ENCODE results near the gene ADCY4.

Gene ADCY4

DNA sequence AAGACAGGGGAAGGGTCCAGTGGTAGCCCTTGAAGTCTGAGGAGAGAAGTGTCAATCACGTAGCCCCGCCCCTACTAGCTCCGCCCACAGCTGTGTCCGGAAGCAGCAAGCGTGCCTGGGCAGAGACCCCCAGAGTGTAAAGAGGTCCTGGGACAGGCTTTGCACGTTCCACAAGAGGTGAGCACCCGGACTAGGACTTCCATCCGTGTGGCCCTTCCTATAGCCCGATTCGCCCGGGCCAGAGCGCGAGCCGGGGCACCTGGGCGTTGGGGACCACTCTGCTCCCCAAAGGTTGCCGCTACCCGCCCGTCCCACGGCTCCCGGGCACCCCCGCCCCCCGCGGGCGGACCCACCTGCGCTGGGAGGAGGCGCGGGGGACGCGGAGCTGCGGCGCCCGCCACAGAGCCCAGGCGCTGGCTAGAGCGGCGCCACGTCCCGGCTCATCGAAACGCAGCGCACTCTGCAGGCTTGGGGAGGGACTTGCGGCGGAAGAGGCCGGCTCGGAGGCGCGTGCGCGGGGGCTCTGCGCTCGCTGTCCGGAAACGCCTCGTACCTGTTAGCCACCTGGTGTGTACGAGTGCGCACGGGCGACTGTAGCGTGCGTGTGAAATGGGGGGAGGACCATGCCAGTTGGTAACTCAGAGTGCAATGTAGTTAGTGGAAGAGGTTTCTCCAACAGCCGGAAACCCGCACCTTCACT lies 63.6 kb downstream of the ADCY4 start, which contains the start of gene RABGGTA:
Gene RABGGTA (minus strand): TSS at position 464 of the 700 bp plus-strand sequence. CDS start 482 bp downstream, outside the sequence.
- DNase-seq: peak; percentile 83

DNA sequence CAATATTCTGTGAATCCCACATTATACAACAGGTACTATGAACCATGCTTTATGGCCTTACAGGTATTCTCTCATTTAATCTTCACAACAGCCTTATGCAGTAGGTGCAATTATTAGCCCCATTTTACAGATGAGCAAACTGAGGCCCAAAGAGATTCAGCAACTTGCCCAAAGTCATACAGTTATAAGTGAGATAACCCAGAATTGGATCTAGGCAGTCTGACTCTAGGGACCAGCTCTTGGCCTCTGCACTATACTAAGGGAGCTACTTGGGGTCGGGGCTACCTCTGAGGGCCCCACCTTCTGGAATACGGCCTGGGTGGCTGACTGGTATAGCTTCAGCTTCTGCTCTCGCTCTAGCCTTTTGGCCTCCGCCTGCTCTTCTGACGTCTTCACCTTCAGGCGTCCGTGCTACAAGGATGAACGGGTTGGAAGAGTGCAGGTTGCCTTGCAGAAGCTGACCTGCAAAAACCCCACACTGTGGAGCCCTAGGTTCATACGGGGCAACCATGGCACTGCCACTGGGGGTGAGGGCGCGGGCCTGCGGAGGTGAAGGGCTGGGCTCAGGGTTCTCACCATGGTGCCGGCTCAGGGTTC lies 64.2 kb downstream of the ADCY4 start:
- peak; percentile 50 for DNase-seq

DNA sequence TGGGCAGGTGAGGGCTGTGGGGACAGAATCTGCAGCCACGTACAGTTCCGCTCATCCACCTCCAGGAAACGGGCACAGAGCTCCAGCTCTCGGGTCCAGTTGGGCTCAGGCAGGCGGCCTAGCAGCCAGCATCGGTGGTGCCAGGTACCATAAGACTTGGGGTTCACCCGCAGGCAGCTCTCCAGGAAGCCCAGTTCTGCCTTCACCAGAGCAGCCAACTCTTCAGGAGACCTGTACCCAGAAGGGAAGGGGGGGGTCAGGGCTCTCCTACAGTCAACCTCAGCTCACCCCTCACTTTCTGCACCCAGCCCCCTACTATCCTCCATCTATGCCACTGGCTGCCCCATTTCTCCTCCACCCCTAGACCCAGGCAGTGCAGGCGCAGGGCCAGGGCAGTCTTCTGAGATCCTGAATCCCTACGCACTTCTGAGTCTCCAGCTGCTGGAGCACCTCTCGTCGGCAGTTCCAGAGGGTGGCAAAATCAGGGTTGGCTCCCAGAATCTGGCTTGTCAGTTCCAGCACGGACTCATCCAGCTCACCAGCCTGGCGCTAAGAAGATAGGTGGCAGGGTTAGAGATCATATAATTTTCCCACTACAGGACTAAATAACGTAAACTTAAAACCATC lies 64.8 kb downstream of the ADCY4 start:
- DNase-seq: no peak

DNA sequence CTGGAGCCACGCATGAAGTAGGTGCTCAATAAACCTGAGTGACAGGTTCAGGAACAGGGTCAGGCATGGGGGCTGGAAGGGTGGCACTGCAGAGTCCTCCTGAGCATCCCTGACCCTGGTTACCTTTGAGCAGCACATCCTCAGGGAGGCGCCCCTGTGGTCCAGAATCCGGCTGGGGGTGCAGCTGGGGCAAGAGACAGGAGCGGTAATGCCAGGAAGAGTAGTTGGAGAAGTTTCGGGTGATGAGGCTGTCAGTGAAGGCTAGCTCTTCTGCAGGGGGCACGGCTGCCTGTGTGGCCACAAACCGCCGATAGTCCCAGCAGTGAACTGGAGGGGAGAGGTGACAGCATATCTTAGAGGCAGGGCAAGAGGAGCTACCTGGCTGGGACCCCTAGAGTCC lies 65.5 kb downstream of the ADCY4 start:
- DNase-seq: no peak
